Measurements from ENCODE around the gene AAK1. TPM values are rescaled to one million over a fixed set of nuclear protein-coding genes. Genes with fewer than 3 reads are reported as not detected.

Gene AAK1
- total and polyA plus RNA-seq, 8 donors, result 12.9 to 115 (median 66.8) TPM

DNA sequence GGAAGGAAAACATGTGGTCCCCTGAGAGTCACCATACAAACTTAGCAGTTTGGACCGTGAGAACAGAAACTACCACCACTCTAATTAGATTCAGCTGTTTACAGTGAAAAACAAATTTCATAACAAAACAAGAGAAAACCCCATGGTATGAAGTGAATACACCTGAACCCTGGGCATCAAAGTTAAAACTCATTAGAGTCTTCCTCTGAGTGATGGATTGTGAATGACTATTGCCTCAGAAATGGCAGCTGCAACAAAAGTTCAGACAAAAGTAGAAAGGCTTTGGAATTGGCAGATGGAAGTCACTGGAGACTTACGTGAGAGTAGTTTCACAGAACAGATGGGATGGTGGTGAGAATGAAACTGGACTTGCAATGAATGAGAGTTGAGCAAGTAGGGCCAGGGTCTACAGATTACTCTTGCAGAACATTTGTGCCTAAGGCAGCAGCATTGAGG is 98.0 kb downstream of the AAK1 start:
- no peak for TF ChIP-seq EP300 (IDR thresholded peaks at IDR 0.05)
- no peak for TF ChIP-seq POLR2A (IDR thresholded peaks at IDR 0.05)
- TF ChIP-seq POLR2AphosphoS5 (IDR thresholded peaks at IDR 0.05), result no peak
- TF ChIP-seq, protein P1, sequence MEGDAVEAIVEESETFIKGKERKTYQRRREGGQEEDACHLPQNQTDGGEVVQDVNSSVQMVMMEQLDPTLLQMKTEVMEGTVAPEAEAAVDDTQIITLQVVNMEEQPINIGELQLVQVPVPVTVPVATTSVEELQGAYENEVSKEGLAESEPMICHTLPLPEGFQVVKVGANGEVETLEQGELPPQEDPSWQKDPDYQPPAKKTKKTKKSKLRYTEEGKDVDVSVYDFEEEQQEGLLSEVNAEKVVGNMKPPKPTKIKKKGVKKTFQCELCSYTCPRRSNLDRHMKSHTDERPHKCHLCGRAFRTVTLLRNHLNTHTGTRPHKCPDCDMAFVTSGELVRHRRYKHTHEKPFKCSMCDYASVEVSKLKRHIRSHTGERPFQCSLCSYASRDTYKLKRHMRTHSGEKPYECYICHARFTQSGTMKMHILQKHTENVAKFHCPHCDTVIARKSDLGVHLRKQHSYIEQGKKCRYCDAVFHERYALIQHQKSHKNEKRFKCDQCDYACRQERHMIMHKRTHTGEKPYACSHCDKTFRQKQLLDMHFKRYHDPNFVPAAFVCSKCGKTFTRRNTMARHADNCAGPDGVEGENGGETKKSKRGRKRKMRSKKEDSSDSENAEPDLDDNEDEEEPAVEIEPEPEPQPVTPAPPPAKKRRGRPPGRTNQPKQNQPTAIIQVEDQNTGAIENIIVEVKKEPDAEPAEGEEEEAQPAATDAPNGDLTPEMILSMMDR (IDR thresholded peaks at IDR 0.05), result no peak
- Histone ChIP-seq H3K4me3 (no peak overlapping the region), H3K4me1 (peaks cover 0 to 16% (median 0%) of the 10 kb centered on the region in 4 donors), H3K9me3 (peaks cover 0 to 5% (median 2%) of the 10 kb centered on the region in 4 donors), H3K27ac (no peak overlapping the region), H3K27me3 (no peaks in the 10 kb centered on the region), H3K36me3 (peaks cover 6 to 40% (median 39%) of the 10 kb centered on the region in 4 donors)
- WGBS, 5 donors, result 91 to 96% (median 95%) methylated on average over 2 of the region's 2 CpGs
- intact Hi-C loops (cut with DNase I; ENCODE audit: low total_unique reads), result no loop called here
- DNase-seq, result no peak

DNA sequence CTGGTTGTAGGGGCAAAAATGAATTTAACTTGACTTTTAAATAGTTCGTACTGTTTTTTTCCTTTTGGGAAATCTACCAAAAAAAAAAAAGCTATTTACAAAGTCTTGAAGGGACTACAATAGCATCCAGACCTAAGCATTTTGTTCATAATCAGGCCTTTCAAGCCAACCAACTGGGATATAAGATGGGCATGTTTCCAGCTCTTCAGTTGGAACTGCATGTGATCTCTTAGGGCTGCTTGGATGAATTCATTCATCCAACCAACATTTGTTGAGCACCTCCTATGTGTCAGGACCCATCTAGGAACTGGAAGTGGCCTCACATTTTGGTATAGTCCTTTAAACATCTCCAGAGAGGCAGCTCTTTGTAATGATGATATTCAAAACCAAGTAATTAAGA is 98.6 kb downstream of the AAK1 start:
- peaks cover 9 to 44% (median 43%) of the 10 kb centered on the region in 4 donors for H3K36me3 ChIP-seq
- H3K4me3 ChIP-seq, result no peak overlapping the region
- H3K4me1 ChIP-seq, result peaks cover 0 to 11% (median 0%) of the 10 kb centered on the region in 4 donors
- H3K27ac ChIP-seq, result no peak overlapping the region
- H3K27me3 ChIP-seq, result no peaks in the 10 kb centered on the region
- 86 to 95% (median 92%) methylated on average over 1 of the region's 1 CpG for WGBS, 5 donors
- H3K9me3 ChIP-seq, result peaks cover 0 to 5% (median 2%) of the 10 kb centered on the region in 4 donors
- intact Hi-C loops (cut with DNase I; ENCODE audit: low total_unique reads), result no loop called here
- TF ChIP-seq, protein P1 (IDR thresholded peaks at IDR 0.05), result no peak
- TF ChIP-seq POLR2AphosphoS5 (IDR thresholded peaks at IDR 0.05) (no peak), EP300 (IDR thresholded peaks at IDR 0.05) (no peak), POLR2A (IDR thresholded peaks at IDR 0.05) (no peak)
- DNase-seq, result peak in 1 of 2 donors; percentile 20

DNA sequence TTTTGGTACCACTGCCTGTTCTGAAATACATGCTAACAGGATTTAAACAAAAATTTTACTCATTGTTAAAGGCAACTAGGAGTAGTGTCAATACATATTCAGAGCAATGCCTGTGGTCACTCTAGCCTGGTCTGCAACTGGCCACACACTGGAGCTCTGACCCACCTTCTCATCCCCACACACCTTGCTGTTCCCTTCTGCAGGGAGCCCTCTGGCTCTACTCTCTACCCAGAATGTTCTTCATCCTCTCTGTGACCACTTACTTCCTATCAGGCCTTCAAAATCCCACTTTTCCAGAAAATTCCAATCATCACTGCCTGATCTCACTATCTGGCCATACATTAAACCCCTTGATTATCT is 104.0 kb downstream of the AAK1 start:
- intact Hi-C loops (cut with DNase I; ENCODE audit: low total_unique reads), result no loop called here
- Histone ChIP-seq H3K4me3 (no peak overlapping the region), H3K9me3 (no peaks in the 10 kb centered on the region), H3K4me1 (peaks cover 0 to 25% (median 0%) of the 10 kb centered on the region in 4 donors), H3K36me3 (peaks cover 14 to 96% (median 87%) of the 10 kb centered on the region in 4 donors), H3K27me3 (no peaks in the 10 kb centered on the region), H3K27ac (no peak overlapping the region)
- DNase-seq, result no peak
- TF ChIP-seq, protein P1 (IDR thresholded peaks at IDR 0.05), result no peak
- TF ChIP-seq POLR2A (IDR thresholded peaks at IDR 0.05), result no peak
- no peak for TF ChIP-seq EP300 (IDR thresholded peaks at IDR 0.05)
- TF ChIP-seq POLR2AphosphoS5 (IDR thresholded peaks at IDR 0.05), result no peak

DNA sequence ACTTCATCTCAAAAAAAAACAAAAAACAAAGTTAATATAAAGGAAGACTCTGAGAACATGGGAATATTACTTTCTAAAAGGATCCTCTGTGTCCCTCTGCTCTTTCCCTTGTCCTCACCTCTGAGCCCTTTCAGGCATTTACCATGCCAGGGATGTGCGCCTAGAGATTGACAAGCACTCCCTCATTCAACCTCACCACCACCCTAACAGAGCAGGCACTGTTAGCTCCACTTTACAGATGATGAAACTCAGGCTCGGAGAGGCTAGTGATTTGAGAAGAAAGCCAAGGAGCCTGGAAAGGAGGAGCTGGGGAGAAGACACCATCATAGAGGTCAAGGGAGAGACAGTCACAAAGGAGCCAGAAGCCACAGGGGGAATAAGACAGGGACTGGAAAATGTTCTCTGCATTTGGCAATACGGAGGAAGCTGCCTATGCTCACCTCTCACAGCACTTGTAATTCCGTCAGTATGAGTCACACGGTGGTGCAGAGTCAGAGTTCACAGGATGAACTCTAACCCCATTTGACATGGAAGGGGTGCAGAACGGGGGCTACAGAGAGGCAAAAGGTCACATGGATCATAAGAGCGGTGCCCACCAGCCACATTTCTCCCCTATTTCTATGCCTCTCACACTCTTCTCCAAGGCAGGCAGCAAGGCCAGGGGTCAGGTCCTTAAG is 104.5 kb downstream of the AAK1 start:
- H3K27me3 ChIP-seq, result no peaks in the 10 kb centered on the region
- peak in 1 of 2 donors; percentile 8 for DNase-seq
- H3K4me3 ChIP-seq, result no peak overlapping the region

More for the DNA sequence above, 104.5 kb downstream of the AAK1 start:
- Histone ChIP-seq H3K9me3 (peaks cover 0 to 3% (median 0%) of the 10 kb centered on the region in 4 donors), H3K27ac (no peak overlapping the region), H3K4me1 (peaks cover 0 to 25% (median 0%) of the 10 kb centered on the region in 4 donors), H3K36me3 (peaks cover 16 to 98% (median 87%) of the 10 kb centered on the region in 4 donors)
- intact Hi-C loops (cut with DNase I; ENCODE audit: low total_unique reads), result no loop called here
- TF ChIP-seq, protein P1 (IDR thresholded peaks at IDR 0.05), result no peak
- no peak for TF ChIP-seq POLR2AphosphoS5 (IDR thresholded peaks at IDR 0.05)
- TF ChIP-seq EP300 (IDR thresholded peaks at IDR 0.05), result no peak
- TF ChIP-seq POLR2A (IDR thresholded peaks at IDR 0.05), result no peak
- WGBS, 5 donors, result 75 to 86% (median 84%) methylated on average over 7 of the region's 7 CpGs

Measured in stomach (tissue), 9 donors.